Activated T-helper 2 cell treated with anti-CD3 and anti-CD28 coated beads, Interferon-gamma antibody, Interleukin-2, Interleukin-4, amounts not matched to agents 10 μg/mL and 5 μg/mL and 100 μg/mL, durations not matched to agents 14 hours and 24 hours and 36 hours (primary cell): ENCODE data around the gene PLEKHH1. TPM values are rescaled to one million over a fixed set of nuclear protein-coding genes. Genes with fewer than 3 reads are reported as not detected.

Experiments used
- DNase-seq: peaks from one replicate; pipeline ENCODE4 v3.0.0; 2021; ENCODE audit warnings: low spot score
- H3K27ac Mint-ChIP-seq: one replicate; pipeline ENCODE4 v1.8.0; 2021; ENCODE audit warnings: mixed read lengths
- H3K27me3 Mint-ChIP-seq: one replicate; pipeline ENCODE4 v1.8.0; 2021; ENCODE audit warnings: low read depth, mixed read lengths
- H3K36me3 Mint-ChIP-seq: one replicate; pipeline ENCODE4 v1.8.0; 2021; ENCODE audit warnings: low read depth, mixed read lengths
- H3K4me1 Mint-ChIP-seq: one replicate; pipeline ENCODE4 v1.8.0; 2021; ENCODE audit warnings: low read depth, mixed read lengths
- H3K4me3 Mint-ChIP-seq: one replicate; pipeline ENCODE4 v1.8.0; 2021; ENCODE audit warnings: low read depth, mild to moderate bottlenecking, moderate library complexity, mixed read lengths
- H3K9me3 Mint-ChIP-seq: one replicate; pipeline ENCODE4 v1.8.0; 2021; ENCODE audit warnings: mixed read lengths
- intact Hi-C: fragments of 100-400 bp; cut with micrococcal nuclease; formaldehyde crosslinking; loops from one replicate; pipeline ENCODE4 v1.15.1; 2023
- total RNA-seq: library from RNA; stranded (reverse); gene quantifications from 2 replicates; pipeline ENCODE4 v1.2.3, GENCODE V29; 2022

The PLEKHH1 gene
- total RNA-seq, 1 donor from 2014 or later: 1.5 TPM

DNA sequence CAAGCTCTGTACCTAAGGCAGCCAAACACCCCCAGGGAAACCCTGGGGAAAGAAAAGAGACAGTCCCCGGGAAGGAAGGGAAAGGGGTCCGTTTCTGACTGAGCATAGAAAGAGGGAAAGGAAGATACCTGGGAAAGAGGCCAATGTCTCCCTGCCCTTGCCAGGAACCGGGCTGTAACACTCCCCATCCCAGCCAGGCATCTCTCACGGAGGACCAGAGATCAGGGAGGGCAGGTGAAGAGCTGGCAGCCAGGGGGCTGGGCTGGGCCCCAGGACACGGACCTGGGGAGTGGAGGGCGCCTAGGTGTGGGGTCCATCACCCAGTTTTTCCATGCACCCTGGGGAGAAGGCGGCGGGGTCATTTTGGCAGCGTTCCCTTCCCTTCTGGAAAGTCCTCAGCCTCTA is 18.9 kb upstream of the PLEKHH1 start:
- no peaks in the 10 kb centered on the region for H3K36me3 Mint-ChIP-seq
- no peak overlapping the region for H3K27ac Mint-ChIP-seq
- peaks cover 2% of the 10 kb centered on the region for H3K4me1 Mint-ChIP-seq
- intact Hi-C loops: loop anchor here (1.0 to 5.0 kb wide), 2 partner anchors 26 to 87 kb away; partner anchors contain the start of gene TMEM229B
- H3K4me3 Mint-ChIP-seq: peak overlapping the region; percentile 81
- no peak for DNase-seq
- peaks cover 78% of the 10 kb centered on the region for H3K27me3 Mint-ChIP-seq
- H3K9me3 Mint-ChIP-seq: no peaks in the 10 kb centered on the region

DNA sequence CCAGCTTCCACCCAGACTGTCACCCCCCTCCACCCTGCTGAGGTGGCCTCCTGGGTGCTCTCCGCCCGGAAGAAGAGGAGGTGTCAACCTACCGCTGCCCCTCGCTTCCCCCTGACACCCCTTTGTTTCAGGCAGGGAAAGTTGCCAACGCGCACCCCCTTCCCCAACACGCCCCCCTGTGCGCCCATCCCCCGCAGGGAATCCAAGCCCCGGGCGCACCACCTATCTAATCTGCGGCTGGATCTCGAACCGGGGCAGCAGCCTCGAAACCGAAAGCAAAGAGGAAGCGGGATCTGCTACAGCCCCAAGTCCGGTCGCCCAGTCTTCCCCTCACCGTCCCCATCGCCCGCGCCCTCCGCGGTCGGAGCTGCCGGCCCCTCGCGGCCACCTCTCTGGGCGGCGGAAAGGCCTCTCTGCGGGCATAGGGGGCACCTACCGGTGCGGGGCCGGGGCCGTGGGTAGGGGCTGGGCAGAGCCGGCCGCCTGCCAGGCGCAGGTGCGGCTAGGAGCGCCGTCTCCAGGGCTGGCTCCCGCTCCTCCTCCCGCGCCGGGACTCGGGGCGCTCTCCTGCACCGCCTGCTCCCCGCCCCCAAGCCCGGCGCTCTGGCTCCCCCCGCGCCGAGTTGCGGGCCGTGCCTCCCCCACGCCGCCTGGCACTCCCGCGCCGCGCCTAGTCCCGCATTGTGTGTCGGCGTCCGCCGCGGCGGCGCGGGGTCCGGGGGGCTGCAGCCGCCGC is 18.3 kb upstream of the PLEKHH1 start:
- Mint-ChIP-seq H3K4me1 (peaks cover 2% of the 10 kb centered on the region), H3K36me3 (no peaks in the 10 kb centered on the region), H3K27me3 (peaks cover 76% of the 10 kb centered on the region), H3K9me3 (no peaks in the 10 kb centered on the region), H3K4me3 (peak overlapping the region; percentile 81), H3K27ac (no peak overlapping the region)
- intact Hi-C loops: loop anchor here (1.0 to 5.0 kb wide), 2 partner anchors 27 to 88 kb away; partner anchors contain the start of gene TMEM229B
- peak; percentile 47 for DNase-seq

DNA sequence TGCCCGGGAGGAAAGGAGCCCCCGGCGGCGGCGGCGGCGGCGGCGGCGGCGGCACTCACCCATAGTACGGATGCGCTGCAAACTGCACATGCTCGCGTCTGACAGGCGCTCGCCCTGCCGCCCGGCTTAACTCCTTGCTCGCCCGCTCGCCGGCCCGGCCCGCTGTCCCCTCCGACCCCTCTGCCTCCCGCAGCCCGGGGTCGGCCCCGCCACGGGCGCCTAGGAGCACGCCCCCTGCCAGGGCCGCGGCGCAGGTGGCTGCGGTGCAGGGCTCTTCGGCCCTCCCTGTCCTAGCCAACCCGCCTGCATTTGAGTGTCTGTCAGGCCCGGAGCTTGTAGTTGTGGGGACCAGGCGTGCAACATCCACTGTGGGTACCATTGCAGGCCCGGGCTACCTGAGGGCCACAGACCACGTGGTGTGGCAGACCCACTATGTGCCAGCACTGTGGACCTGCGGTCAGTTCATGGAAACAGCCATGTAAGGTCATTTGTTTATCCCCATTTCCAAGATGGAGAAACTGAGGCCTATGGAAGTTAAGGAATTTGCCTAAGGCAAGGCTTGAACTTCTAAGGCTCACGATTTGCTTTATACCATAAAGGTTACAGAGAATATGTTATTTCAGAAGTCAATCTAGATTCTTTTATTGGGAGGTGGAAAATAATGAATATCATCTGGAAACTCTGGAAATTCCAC is 17.6 kb upstream of the PLEKHH1 start:
- DNase-seq: peak; percentile 12
- Mint-ChIP-seq H3K4me1 (peaks cover 2% of the 10 kb centered on the region), H3K36me3 (no peaks in the 10 kb centered on the region), H3K27ac (no peak overlapping the region), H3K9me3 (no peaks in the 10 kb centered on the region), H3K27me3 (peaks cover 78% of the 10 kb centered on the region), H3K4me3 (peak overlapping the region; percentile 55)
- intact Hi-C loops: no loop called here

DNA sequence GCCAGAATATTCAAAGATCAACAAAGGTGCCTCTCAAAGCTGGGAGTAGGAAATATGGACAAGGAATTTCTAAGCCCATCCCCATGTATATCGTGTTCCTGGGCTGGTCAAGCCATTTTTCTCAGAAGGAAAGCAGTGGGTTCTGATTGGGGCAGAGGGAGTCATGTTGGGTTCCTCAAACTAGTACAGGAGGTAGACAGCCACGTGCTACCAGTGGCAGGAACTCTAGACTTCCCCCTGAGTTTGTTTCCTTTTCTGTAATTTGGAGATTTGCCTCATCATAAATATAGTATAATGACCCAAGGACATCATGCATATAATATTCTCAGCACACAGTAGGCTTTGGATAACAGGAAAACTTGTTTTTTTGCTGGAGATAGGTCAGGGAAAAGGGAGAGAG is 16.4 kb upstream of the PLEKHH1 start:
- intact Hi-C loops: no loop called here
- peaks cover 77% of the 10 kb centered on the region for H3K27me3 Mint-ChIP-seq

DNA sequence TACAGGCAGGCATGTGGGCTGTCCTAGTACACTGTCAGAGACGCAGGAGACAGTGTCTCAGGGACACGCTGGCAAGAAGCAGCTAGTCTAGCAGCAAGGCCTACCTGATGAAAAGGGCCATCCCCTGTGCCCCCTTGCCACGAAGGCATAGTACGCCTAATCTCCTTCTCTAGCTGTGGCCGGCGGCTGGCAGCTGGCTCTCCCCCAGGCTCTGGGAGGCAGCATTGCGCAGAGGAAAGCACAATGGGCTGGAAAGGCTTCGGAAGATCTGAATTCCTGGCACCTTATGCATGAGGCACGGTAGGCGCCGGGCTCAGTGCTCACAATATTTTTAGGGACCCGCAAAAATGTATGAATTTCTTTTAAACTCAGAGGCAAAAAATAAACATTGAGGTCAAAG is 16.0 kb upstream of the PLEKHH1 start:
- Mint-ChIP-seq H3K9me3 (no peaks in the 10 kb centered on the region), H3K4me1 (peaks cover 2% of the 10 kb centered on the region), H3K36me3 (no peaks in the 10 kb centered on the region), H3K27ac (no peak overlapping the region), H3K27me3 (peaks cover 76% of the 10 kb centered on the region), H3K4me3 (no peak overlapping the region)
- intact Hi-C loops: no loop called here
- DNase-seq: no peak

More for the DNA sequence above, 16.4 kb upstream of the PLEKHH1 start:
- H3K4me3 Mint-ChIP-seq: peak overlapping the region; percentile 20
- peaks cover 2% of the 10 kb centered on the region for H3K4me1 Mint-ChIP-seq
- H3K36me3 Mint-ChIP-seq: no peaks in the 10 kb centered on the region
- H3K27ac Mint-ChIP-seq: no peak overlapping the region
- H3K9me3 Mint-ChIP-seq: no peaks in the 10 kb centered on the region
- DNase-seq: no peak

DNA sequence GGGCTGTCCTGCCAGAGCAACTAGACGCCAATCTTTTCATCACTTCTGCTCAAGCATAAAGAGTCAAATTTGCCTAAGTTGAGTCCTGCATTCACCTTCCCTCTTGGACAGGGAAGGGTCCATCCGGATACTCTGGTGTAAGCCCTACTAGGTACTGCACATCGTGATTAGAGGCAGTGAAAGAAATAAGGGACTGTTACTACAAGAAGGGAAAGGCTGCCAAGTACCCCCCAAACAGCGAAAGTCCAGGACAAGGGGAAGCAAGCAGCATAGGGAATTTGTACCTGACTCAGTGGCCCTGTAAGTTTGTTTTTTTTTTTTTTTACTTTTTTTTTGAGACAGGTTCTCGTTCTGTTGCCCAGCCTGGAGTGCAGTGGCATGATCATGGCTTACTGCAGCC is 13.7 kb upstream of the PLEKHH1 start:
- Mint-ChIP-seq H3K4me3 (no peak overlapping the region), H3K36me3 (no peaks in the 10 kb centered on the region), H3K9me3 (no peaks in the 10 kb centered on the region), H3K27me3 (peaks cover 74% of the 10 kb centered on the region), H3K27ac (no peak overlapping the region), H3K4me1 (peaks cover 2% of the 10 kb centered on the region)
- intact Hi-C loops: no loop called here
- DNase-seq: no peak

DNA sequence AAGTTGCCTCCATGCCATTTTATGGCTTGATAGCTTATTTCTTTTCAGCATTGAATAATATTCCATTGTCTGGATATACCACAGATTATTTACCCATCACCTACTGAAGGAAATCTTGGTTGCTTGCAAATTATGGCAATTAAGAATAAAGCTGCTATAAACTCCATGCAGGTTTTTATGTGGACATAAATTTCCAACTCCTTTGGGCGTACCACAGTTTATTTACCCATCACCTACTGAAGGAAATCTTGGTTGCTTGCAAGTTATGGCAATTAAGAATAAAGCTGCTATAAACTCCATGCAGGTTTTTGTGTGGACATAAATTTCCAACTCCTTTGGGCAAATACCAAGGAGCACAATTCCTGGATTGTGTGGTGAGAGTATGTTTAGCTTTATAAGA is 12.6 kb upstream of the PLEKHH1 start:
- Mint-ChIP-seq H3K36me3 (no peaks in the 10 kb centered on the region), H3K27ac (no peak overlapping the region), H3K9me3 (no peaks in the 10 kb centered on the region), H3K4me3 (no peak overlapping the region), H3K4me1 (no peaks in the 10 kb centered on the region), H3K27me3 (peaks cover 79% of the 10 kb centered on the region)
- intact Hi-C loops: no loop called here
- no peak for DNase-seq

DNA sequence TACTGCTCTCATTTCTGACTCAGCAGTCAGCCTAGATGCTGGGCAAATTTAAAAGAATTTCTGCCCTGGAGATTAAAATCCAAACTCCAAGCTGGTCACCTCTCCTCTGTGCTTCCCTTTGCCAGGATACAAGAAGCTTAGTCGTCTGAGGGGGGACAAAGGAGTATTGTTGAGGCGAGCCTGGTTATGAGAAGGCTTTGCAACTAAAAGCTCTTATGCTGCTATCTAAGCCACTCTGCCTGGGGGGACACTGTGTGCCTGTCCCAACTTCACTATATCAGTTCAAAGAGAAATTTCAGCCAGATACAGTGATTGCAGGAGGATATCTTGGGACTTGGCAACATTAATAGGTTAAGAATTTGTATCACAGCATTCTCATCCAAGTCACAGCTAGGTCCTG is 10.8 kb upstream of the PLEKHH1 start:
- Mint-ChIP-seq H3K36me3 (no peaks in the 10 kb centered on the region), H3K27me3 (peaks cover 73% of the 10 kb centered on the region), H3K27ac (no peak overlapping the region), H3K9me3 (no peaks in the 10 kb centered on the region), H3K4me3 (no peak overlapping the region), H3K4me1 (no peaks in the 10 kb centered on the region)
- DNase-seq: no peak
- intact Hi-C loops: no loop called here

DNA sequence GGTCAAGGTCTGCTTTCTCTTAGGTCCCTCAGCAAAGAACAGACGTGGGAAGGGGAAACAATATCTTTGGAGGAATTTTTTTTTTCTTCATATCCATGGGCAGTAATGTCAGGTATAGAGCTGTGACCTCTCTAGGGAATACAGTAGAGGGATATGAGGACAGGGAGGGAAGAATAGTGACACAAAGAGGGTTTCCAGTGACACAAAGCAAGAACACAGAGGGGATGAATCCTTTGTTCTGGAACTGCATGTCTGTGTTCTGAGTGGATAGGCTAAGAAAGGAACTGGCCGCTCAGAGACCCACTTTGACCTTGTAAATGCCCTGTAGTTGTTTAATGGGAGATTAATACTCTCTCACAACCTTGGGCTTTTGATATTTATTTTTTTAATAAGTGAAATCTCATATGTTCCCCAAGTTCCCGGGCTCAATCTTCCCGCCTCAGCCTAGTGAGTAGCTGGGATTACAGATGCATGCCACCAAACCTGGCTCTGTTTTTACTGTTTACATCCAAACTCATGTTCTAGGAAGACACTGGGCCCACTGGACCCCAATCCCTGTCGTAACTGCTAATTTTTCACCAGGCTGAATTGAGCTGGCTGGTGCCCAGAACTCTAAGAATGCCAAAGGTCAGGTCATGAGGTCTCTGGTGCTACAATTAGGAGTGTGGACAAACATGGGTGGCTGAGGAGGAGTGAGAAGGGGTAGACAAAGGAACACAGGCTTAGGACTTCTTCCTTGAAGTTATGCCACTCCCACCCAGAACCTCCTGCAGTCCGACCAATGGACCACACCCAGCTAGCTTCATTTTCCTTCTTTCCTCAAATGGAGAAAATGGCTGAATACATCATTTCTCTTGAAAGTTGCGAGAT is 9.1 kb upstream of the PLEKHH1 start:
- H3K36me3 Mint-ChIP-seq: no peaks in the 10 kb centered on the region
- H3K4me3 Mint-ChIP-seq: no peak overlapping the region
- intact Hi-C loops: no loop called here
- no peak overlapping the region for H3K27ac Mint-ChIP-seq
- no peaks in the 10 kb centered on the region for H3K4me1 Mint-ChIP-seq
- peaks cover 65% of the 10 kb centered on the region for H3K27me3 Mint-ChIP-seq
- DNase-seq: no peak
- no peaks in the 10 kb centered on the region for H3K9me3 Mint-ChIP-seq

DNA sequence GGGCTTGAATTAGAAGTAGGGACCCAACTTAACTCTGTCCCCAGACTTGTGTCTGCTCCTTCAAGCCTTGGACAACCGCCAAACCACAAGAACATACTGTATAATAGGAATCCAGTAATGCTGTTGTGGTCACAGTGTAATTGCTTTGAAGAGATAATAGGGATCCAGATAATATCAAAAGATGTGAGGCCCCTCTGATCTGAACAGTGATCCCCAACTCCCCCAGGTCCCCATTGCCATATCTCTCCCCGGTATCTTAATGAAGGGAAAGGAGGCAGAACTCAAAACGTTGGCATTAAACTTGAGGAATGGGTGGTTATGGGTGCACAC is 8.5 kb upstream of the PLEKHH1 start:
- H3K27me3 Mint-ChIP-seq: peaks cover 68% of the 10 kb centered on the region
- no peak overlapping the region for H3K27ac Mint-ChIP-seq
- H3K36me3 Mint-ChIP-seq: no peaks in the 10 kb centered on the region
- H3K4me3 Mint-ChIP-seq: no peak overlapping the region
- intact Hi-C loops: no loop called here
- no peaks in the 10 kb centered on the region for H3K9me3 Mint-ChIP-seq
- no peak for DNase-seq
- no peaks in the 10 kb centered on the region for H3K4me1 Mint-ChIP-seq

DNA sequence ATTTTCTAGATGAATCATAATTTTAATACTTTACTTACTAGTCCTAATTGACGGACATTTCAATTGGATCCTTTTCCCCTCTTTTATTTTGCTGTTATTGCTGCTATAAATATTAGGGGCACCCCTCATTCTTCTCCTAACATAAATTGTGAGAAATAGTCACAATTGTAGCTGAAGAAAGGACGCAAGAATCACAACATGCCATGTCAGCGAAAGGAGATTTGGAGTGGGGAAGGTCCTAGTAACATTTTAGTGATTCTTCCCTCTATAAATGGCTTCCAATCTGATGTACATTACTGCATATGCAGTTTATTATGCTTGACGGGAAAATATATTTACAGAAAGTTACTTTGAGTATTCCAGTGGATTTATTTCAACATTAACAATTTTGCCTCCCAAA is 7.7 kb upstream of the PLEKHH1 start:
- DNase-seq: no peak
- Mint-ChIP-seq H3K4me1 (no peaks in the 10 kb centered on the region), H3K4me3 (no peak overlapping the region), H3K27ac (no peak overlapping the region), H3K36me3 (no peaks in the 10 kb centered on the region), H3K27me3 (peaks cover 70% of the 10 kb centered on the region), H3K9me3 (no peaks in the 10 kb centered on the region)
- intact Hi-C loops: no loop called here

DNA sequence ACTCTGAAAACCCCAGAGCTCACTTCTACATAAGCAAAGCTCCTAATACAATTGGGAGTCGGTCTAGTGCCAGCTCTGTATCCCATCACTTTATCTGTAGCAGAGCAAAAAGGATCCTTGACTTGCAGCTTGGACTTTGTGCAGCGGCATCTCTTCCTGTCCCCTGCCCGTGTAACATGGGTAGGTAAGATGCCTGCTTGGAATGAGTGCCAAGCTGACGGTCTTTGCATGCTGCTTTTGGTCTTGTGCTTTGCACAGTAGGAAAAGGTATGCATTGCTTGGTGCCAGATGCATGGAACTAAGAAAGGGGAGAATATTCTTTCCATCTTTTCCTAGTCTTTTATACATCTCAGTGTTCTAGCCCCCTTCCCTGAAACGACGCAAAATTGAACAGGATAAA is 6.9 kb upstream of the PLEKHH1 start:
- no peak overlapping the region for H3K27ac Mint-ChIP-seq
- H3K27me3 Mint-ChIP-seq: peaks cover 73% of the 10 kb centered on the region
- no peaks in the 10 kb centered on the region for H3K4me1 Mint-ChIP-seq
- H3K36me3 Mint-ChIP-seq: no peaks in the 10 kb centered on the region
- intact Hi-C loops: loop anchor here (1.0 kb wide), 1 partner anchor 45 kb away; no protein-coding TSS in a partner anchor
- DNase-seq: no peak
- H3K4me3 Mint-ChIP-seq: no peak overlapping the region
- no peaks in the 10 kb centered on the region for H3K9me3 Mint-ChIP-seq
